Stimulated activated CD4-positive, alpha-beta T cell treated with anti-CD3 and anti-CD28 coated beads, Interleukin-2, amount 100 ng/mL, for 24 hours (primary cell): ENCODE results near the gene TRIM16.
"Not testable (repeated sequence)": the region's sequence is repeated elsewhere in the genome, so short reads cannot be mapped to it uniquely, and the experiment has no call there.

Source experiments
- DNase-seq, 2 donors: peaks; one replicate each; pipeline ENCODE4 v3.0.0-alpha.2; 2020

TRIM16 gene

GRCh38 chr17:15657868-15658267 lies 26.2 kb downstream of the TRIM16 start:
- DNase-seq, result no peak

DNA sequence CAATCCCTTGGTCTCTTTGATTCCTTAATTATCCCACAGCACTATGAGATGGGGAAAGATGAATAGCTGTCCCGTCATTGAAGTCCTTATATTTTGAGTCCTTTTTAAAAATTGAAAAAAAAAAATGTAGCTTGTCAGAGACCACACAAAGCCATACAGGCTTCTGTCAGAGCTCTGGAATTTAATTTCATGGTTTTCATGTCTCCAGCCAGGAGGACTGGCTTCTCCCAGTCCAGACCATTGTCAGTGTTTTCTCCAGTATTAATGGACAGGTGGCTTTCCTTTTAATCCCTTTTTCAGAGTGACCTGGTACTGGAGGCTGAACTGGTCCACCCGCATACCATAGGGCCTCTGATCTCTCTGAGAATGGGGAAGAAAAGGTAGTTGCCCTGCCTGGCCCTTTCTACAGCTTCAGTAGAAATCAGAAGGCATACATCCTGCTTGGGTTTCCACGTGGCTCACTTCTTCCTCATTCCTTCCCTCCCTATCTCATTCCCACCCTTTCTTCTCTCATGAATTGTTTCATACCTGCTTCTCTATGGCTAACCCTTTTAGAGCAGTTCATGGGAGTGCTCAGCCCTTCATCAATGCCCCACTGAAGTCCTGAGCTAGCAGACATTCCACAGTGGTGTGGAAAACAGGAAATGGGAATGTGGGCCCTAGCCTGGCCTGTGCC lies 29.1 kb downstream of the TRIM16 start:
- DNase-seq, result no peak

- DNase-seq, result not testable (repeated sequence)
These were observed 29.7 kb downstream of the TRIM16 start for GRCh38 chr17:15654401-15654800.

DNA sequence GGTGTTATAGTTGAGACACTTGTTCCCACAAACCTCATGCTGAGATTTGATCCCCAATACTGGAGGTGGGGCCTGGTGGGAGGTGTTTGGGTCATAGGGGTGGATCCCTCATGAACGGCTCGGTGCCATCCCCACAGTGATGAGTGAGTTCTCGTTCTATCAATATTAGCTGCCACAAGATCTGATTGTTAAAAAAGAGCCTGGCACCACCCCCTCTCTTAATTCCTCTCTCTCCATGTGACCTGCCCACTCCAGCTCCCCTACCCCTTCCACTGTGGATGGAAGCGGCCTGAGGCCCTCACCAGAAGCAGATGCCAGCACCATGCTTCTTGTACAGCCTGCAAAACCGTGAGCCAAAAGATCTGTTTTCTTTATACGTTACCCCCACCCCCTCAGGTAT lies 31.2 kb downstream of the TRIM16 start:
- no peak for DNase-seq

DNA sequence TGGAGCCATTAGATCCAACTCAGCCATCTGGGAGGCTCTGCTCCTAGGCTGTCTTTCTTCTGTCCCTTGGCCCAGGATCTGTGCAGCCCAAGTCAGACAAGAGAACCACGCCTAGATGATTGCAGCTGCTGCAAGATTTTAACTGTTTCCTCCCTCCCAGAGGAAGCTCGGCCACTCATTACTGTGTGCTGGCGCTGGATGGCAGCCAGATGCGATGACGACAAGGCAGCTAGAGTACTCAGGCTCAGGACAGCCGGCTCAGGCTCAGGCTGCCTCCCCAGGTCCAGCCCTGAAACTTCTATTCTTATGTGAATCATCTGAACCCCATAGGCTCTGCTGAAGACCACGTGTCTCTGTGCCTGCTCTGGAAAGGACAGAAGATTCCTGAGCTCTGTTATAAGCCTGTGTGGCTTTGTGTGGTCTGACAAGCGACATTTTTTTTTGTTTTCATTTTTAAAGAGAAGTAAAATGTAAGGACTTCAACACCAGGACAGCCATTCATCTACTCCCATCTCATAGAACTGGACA lies 32.5 kb downstream of the TRIM16 start:
- peak in 1 of 2 donors; percentile 39 for DNase-seq

- DNase-seq, result no peak
These were observed 33.1 kb downstream of the TRIM16 start for GRCh38 chr17:15650741-15651582.

DNA sequence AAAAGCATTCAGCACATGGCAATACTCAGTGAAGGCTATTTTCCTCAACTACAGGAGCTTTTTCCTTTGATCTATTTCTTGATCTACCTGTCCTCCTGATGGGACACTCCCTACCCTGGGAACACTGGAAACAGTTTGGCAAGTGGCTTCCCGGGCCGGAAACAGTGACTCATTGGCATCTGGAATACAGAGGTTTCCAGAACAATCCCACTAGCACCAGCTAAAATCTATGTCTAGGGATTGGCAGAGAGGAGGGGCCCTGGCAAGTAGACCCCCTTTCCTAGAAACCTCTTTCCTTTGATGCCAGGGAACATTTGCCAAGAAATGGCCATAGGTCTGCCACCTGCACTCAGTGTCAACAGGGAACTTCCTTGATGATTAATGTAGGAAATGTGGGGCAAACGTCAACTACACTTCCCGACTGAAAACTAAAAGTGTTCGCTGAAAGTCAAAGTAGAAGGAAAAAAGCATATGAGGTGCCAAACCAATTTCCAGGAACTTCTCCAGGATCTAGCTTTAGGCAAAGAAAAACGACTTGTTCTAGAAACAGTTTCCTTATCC lies 34.2 kb downstream of the TRIM16 start:
- no peak for DNase-seq

DNA sequence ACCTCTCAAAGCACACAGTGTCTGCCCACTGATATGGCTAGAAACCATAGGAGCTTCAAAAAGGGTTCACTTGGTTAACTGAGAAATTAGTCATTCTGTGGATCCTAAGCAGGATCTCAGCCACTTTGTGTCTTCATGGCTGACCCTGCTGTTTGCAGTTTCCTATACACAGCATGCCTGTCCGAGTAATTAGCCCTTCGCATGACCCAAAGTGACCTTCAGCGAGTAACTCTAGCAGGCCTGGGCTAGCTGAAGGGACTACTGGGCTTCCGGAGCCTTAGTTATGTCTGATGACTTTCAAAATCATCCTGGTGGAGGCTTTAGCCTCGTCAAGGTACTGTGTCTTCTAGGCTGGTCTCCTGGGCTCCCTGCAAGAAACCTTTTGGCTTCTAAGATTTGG lies 35.7 kb downstream of the TRIM16 start:
- no peak for DNase-seq

GRCh38 chr17:15645942-15646312 lies 38.2 kb downstream of the TRIM16 start:
- DNase-seq, result not testable (repeated sequence)

DNA sequence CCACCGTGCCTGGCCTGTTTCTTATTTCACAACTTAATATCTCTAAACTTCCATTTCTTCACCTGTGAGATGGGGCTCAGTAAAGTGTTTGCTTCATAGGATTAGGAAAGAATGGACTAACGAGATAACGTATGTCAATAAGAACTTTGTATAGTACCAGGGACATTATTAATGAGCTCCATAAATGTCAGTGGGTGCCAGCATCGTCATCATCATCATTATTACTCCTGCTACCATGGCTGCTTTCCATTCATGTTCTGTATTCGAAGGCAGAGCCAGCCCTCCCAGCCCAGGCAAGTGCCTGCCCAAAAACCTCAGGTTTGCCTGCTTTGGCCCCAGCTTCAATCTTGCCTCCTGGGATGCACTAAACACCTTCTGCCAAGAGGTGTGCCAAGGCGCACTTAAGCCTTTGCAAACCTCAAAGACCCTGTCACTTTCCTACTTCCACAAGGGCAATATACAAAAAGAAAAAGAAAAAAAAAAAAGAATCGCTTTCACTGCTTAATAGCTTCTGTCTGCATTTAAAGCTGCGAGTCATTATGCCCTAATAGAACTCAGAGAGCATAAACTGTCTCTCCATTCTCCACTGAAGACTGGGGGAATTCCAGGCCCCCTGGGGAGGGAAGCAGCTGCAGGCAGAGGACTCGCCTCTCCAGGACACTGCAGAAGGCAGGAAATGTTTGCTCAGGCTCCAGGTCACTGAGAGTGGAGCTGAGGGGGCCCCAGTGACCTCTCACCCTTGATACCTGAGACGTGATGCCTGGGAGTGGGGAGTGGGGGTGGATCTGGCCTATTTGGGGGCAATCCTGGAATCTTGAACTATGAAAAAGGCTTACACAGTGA lies 38.8 kb downstream of the TRIM16 start:
- not testable (repeated sequence) for DNase-seq

DNA sequence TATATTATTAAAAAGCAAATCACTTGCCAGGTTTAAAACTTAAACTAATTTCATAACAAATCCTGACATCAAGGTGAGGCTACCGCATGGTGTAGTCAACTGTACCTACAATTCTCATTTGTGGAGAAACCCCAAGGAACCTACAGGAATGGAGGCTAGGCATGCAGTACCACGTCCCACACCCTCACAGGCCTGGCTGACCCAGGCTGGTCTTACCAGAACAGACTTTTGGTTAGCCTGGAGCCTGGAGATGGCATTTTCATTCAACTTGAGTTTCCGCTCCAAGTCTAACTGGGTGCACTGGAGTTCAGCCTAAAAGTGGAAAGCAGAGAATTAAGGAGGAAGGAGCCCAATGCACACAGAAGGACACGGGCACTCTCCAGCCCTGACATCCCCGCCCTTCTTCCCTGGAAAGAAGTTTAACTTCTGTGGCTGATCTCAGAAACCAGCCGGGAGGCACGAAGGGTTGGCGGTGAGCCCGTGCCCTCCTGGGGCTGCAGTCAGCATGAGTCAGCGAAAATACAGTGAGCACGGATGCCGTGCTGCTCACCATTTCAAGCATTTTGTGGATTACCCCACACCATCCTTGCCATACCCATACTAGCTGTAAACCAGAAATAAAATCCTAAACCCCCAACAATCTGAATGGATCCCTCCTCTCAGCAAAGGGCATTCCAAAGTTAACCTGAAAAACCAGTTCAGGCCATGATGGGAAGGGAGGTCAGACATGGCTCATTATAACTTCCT lies 41.4 kb downstream of the TRIM16 start:
- not testable (repeated sequence) for DNase-seq

DNA sequence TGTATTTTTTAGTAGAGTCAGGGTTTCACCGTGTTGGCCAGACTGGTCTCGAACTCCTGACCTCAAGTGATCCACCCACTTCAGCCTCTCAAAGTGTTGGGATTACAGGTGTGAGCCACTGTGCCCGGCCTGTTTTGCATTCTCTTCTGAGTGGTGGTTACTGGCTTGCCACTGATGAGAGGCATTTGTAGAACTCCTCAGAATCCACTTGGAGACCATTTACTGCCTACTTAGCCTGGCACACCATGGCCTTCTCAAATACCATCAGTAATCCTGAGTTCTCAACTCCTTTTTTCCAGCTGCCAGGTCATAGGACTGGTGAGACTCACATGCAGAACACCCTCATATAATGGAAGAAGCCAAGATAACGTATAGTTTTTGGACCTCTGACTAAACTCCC lies 42.1 kb downstream of the TRIM16 start:
- DNase-seq, result not testable (repeated sequence)

- DNase-seq, result not testable (repeated sequence)
These were observed 53.1 kb downstream of the TRIM16 start for GRCh38 chr17:15630930-15631453.

GRCh38 chr17:15629991-15630390 lies 54.1 kb downstream of the TRIM16 start:
- not testable (repeated sequence) for DNase-seq

GRCh38 chr17:15623661-15624209 lies 60.4 kb downstream of the TRIM16 start:
- not testable (repeated sequence) for DNase-seq

GRCh38 chr17:15623255-15623654 lies 60.9 kb downstream of the TRIM16 start:
- not testable (repeated sequence) for DNase-seq

GRCh38 chr17:15622124-15622523 lies 62.0 kb downstream of the TRIM16 start:
- DNase-seq, result not testable (repeated sequence)

GRCh38 chr17:15619331-15620058 lies 64.6 kb downstream of the TRIM16 start, which contains the start of gene FBXW10B:
Gene FBXW10B, minus strand, starts transcription at chr17:15619704. Its CDS starts 192 bp downstream, at chr17:15619512.
- not testable (repeated sequence) for DNase-seq

GRCh38 chr17:15616828-15617227 lies 67.3 kb downstream of the TRIM16 start:
- DNase-seq, result not testable (repeated sequence)

DNA sequence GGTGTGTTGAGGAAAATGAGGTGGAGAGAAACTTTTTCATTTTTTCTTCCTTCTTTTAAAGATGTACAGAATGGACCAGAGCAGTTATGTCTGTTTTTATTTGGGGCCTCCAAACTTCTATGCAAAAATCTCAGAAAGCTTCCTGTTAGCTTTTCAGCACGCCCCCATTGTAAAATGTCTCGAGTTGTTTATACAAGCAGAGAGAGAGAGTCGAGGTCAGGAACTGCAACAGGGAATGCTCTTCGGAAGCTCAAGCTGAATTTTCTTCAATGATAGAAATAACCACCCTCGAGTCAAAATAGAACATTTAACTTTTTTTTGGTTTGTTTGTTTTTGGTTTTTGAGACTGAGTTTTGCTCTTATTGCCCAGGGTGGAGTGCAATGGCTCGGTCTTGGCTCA lies 68.3 kb downstream of the TRIM16 start:
- not testable (repeated sequence) for DNase-seq
